NCI-H82 treated with DMSO at 0.1 percent for 48 hours (cell line): ENCODE measurements around the gene PLEKHM2.
"Not testable (repeated sequence)": the region's sequence is repeated elsewhere in the genome, so short reads cannot be mapped to it uniquely, and the experiment has no call there.

Source experiments
- DNase-seq: peaks from one replicate; lab custom pipeline; 2025; ENCODE audit not compliant: unreplicated experiment; lab: John Stamatoyannopoulos, UW

Gene PLEKHM2

GRCh38 chr1:15684042-15684461, at the start of gene PLEKHM2:
Gene PLEKHM2 (plus strand): TSS chr1:15684320. CDS start chr1:15684559, 239 bp downstream.
- DNase-seq: no peak

GRCh38 chr1:15636436-15636835, 47.7 kb upstream of the PLEKHM2 start:
- DNase-seq: no peak

GRCh38 chr1:15637826-15638225, 46.3 kb upstream of the PLEKHM2 start:
- DNase-seq: no peak

GRCh38 chr1:15639262-15639661, 44.9 kb upstream of the PLEKHM2 start:
- DNase-seq: no peak

GRCh38 chr1:15639931-15640330, 44.2 kb upstream of the PLEKHM2 start:
- no peak for DNase-seq

- no peak for DNase-seq
Observed at GRCh38 chr1:15640667-15641066, 43.5 kb upstream of the PLEKHM2 start.

GRCh38 chr1:15649937-15650336, 34.2 kb upstream of the PLEKHM2 start:
- no peak for DNase-seq

- no peak for DNase-seq
Observed at GRCh38 chr1:15650433-15650832, 33.7 kb upstream of the PLEKHM2 start.

GRCh38 chr1:15652130-15652529, 32.0 kb upstream of the PLEKHM2 start:
- DNase-seq: not testable (repeated sequence)

- no peak for DNase-seq
Observed at GRCh38 chr1:15654091-15654690, 29.9 kb upstream of the PLEKHM2 start.

- DNase-seq: no peak
Observed at GRCh38 chr1:15656464-15656863, 27.7 kb upstream of the PLEKHM2 start.

GRCh38 chr1:15657021-15657420, 27.1 kb upstream of the PLEKHM2 start:
- DNase-seq: no peak

GRCh38 chr1:15660151-15660550, 24.0 kb upstream of the PLEKHM2 start:
- DNase-seq: no peak

- no peak for DNase-seq
Observed at GRCh38 chr1:15662477-15662876, 21.6 kb upstream of the PLEKHM2 start.

- no peak for DNase-seq
Observed at GRCh38 chr1:15663925-15664324, 20.2 kb upstream of the PLEKHM2 start.

GRCh38 chr1:15667362-15667761, 16.8 kb upstream of the PLEKHM2 start:
- no peak for DNase-seq

- DNase-seq: no peak
Observed at GRCh38 chr1:15668089-15668754, 15.9 kb upstream of the PLEKHM2 start.

- no peak for DNase-seq
Observed at GRCh38 chr1:15669074-15669473, 15.0 kb upstream of the PLEKHM2 start.

GRCh38 chr1:15669864-15670263, 14.3 kb upstream of the PLEKHM2 start:
- no peak for DNase-seq

- no peak for DNase-seq
Observed at GRCh38 chr1:15671430-15671829, 12.7 kb upstream of the PLEKHM2 start.

GRCh38 chr1:15674386-15675159, 9.5 kb upstream of the PLEKHM2 start:
- DNase-seq: no peak

GRCh38 chr1:15676010-15676409, 8.1 kb upstream of the PLEKHM2 start:
- DNase-seq: no peak
